RWPE1 (cell line): Measurements from ENCODE around the gene SURF4.
"Not testable (repeated sequence)": the region's sequence is repeated elsewhere in the genome, so short reads cannot be mapped to it uniquely, and the experiment has no call there.

ENCODE experiments used
- CTCF ChIA-PET: fragments of 350-600 bp; sonication (Branson Sonifier 250); formaldehyde crosslinking; extraction: SDS; loops from one replicate; lab custom pipeline; 2021; lab: Yijun Ruan, JAX
- POLR2A ChIA-PET: fragments of 400-600 bp; formaldehyde crosslinking; extraction: SDS; loops from one replicate; lab custom pipeline; 2020; ENCODE audit warnings: antibody characterized with exemption; ENCODE audit not compliant: low non-redundant PET; lab: Yijun Ruan, JAX
- DNase-seq: peaks from one replicate; pipeline ENCODE4 v3.0.0; 2012; ENCODE audit warnings: low spot score
- H3K27ac ChIP-seq: fragments of 450-650 bp; 2 replicates; pipeline ENCODE4 v1.5.1; 2017
- CTCF ChIP-seq: fragments of 450-650 bp; conservative IDR thresholded peaks from 2 replicates; pipeline ENCODE4 v1.5.1; 2017; ENCODE audit warnings: low read depth, mild to moderate bottlenecking

SURF4 gene

DNA sequence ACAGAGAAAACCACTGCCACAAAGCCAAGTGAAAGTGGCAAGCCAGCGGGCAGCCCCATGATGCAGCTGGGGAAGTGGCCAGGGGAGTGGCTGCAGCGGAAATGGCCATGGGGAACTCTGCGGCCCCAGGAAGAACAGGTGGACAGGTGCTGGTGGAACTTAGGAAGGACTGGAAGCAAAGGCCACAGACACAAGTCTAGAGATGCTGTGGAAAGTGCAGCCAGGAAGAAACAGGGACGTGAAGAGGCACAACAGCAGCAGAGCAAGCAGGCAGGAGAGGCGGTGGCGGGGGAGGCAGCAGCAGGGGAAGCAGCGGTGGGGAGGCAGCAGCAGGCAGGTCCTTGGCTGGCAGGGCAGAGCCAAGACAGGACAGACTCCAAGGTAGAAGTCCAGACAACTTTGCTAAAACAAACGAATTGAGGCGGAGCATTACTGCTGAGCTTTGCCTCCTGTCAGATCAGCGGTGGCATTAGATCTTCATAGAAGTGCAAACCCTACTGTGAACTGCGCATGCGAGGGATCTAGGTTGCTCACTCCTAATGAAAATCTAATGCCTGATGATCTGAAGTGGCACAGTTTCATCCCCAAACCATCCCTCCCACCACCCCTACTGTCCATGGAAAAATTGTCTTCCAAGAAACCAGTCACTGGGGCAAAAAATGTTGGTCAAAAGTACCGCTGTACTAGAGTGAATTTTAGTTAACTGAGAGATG is 51.7 kb downstream of the SURF4 start:
- POLR2A ChIA-PET: no interaction called here
- CTCF ChIA-PET: no interaction called here
- H3K27ac ChIP-seq: no peak overlapping the region
- TF ChIP-seq CTCF: no peak
- DNase-seq: no peak

GRCh38 chr9:133323211-133323610 is 52.6 kb downstream of the SURF4 start:
- no peak for DNase-seq
- no peak for TF ChIP-seq CTCF
- no peak overlapping the region for H3K27ac ChIP-seq
- ChIA-PET POLR2A (no interaction called here), CTCF (no interaction called here)

DNA sequence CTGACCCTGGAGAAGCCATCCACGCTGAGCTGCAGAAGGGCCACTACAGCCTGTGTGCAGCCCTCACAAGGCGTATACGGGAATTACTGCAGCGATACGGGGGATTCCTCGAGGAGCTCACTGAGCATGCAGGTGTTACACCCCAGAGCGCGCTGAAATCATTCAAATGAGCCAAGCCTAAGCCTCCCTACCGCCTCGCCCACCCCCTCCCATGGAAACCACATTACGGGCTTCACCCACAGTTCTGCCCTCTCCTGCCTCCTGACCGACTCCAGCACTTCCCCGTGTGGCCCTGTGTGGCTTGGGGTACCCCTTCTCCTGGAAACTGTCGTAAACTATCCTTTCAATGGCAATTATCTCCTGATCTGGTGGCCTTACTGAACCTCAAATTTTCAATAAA is 53.2 kb downstream of the SURF4 start:
- CTCF ChIA-PET: no interaction called here
- no peak for DNase-seq
- TF ChIP-seq CTCF: no peak
- no peak overlapping the region for H3K27ac ChIP-seq
- POLR2A ChIA-PET: no interaction called here

DNA sequence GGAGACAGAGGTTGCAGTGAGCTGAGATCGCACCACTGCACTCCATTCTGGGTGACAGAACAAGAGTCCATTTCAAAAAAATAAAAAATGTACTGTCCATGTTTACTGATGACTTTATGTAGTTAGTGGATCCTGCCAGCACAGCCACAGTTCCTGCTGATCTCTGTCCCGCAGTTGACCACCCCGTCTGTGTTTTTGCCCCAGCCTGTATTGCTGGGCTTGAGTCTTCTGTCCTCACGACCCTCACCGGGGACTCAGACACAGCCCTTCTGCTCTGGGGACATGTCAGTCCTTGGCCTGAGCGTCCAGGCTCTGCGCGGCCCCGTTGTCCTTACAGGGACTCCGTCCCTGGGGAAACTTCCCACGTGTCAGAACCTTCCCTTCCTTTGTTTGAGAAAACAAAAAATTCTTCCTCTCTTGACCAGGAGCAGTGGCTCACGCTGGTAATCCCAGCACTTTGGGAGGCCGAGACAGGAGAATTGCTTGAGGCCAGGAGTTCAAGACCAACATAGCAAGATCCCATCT is 54.4 kb downstream of the SURF4 start:
- ChIA-PET CTCF (interaction anchor here (0.6 to 1.6 kb wide), 3 partner anchors 9 to 135 kb away, joined by 3 to 10 read pairs (median 4); no protein-coding TSS in a partner anchor), POLR2A (no interaction called here)
- no peak for DNase-seq
- no peak overlapping the region for H3K27ac ChIP-seq
- no peak for TF ChIP-seq CTCF

DNA sequence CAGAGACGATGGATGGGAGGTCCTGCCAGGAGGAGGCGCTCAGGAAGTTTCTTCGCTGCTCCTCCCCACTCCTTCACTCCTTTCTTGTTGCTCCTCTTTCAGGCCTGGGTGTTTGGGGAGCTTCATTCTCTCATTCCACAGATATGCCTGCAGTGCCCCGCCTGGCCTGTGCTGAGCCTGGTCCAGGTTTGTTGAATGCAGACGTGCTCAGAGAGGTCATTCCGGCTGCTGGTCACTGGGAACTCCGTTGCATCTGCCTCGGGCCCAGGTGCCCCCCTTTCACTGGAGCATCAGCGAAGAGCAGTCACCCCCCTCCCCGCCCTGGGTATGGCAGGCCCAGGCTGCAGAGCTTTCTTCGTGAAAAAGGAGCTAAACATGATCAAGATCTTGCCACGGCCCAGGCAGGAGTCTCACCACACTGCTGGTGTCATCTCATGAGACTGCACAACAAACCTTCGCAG is 55.4 kb downstream of the SURF4 start:
- TF ChIP-seq CTCF: no peak
- ChIA-PET CTCF (interaction anchor here (0.6 to 1.6 kb wide), 4 partner anchors 17 to 179 kb away, joined by 3 to 10 read pairs (median 4); no protein-coding TSS in a partner anchor), POLR2A (no interaction called here)
- DNase-seq: no peak
- no peak overlapping the region for H3K27ac ChIP-seq

- CTCF ChIA-PET, H3K27ac ChIP-seq, POLR2A ChIA-PET, DNase-seq: not testable (repeated sequence)
Measured at GRCh38 chr9:133317551-133317950, 58.3 kb downstream of the SURF4 start.

GRCh38 chr9:133315997-133316396 is 59.9 kb downstream of the SURF4 start:
- DNase-seq: no peak
- no peak overlapping the region for H3K27ac ChIP-seq
- ChIA-PET CTCF (no interaction called here), POLR2A (no interaction called here)
- no peak for TF ChIP-seq CTCF
